Raji (cell line): ENCODE measurements around the gene KLHL22.

Source experiments
- POLR2A ChIP-seq: IDR thresholded peaks from 2 replicates; pipeline ENCODE4 v1.6.1; 2011; ENCODE audit warnings: low read depth, low read length, control low read depth; ENCODE audit not compliant: insufficient read depth

KLHL22 gene

GRCh38 chr22:20427104-20427944 lies 68.3 kb downstream of the KLHL22 start:
- TF ChIP-seq POLR2A, result no peak

- TF ChIP-seq POLR2A, result no peak
These were observed 69.4 kb downstream of the KLHL22 start for GRCh38 chr22:20426259-20426615.

- no peak for TF ChIP-seq POLR2A
These were observed 69.9 kb downstream of the KLHL22 start for GRCh38 chr22:20425566-20426258.

GRCh38 chr22:20424932-20425565 lies 70.5 kb downstream of the KLHL22 start:
- no peak for TF ChIP-seq POLR2A

GRCh38 chr22:20424568-20424931 lies 71.0 kb downstream of the KLHL22 start:
- TF ChIP-seq POLR2A, result no peak

- no peak for TF ChIP-seq POLR2A
These were observed 71.6 kb downstream of the KLHL22 start for GRCh38 chr22:20423906-20424551.

- no peak for TF ChIP-seq POLR2A
These were observed 72.3 kb downstream of the KLHL22 start for GRCh38 chr22:20423008-20423905.

GRCh38 chr22:20422271-20423007 lies 73.2 kb downstream of the KLHL22 start:
- no peak for TF ChIP-seq POLR2A

GRCh38 chr22:20421507-20421874 lies 74.1 kb downstream of the KLHL22 start:
- no peak for TF ChIP-seq POLR2A

GRCh38 chr22:20420157-20420842 lies 75.3 kb downstream of the KLHL22 start:
- no peak for TF ChIP-seq POLR2A

- no peak for TF ChIP-seq POLR2A
These were observed 76.0 kb downstream of the KLHL22 start for GRCh38 chr22:20419664-20419951.

GRCh38 chr22:20418211-20418788 lies 77.3 kb downstream of the KLHL22 start:
- TF ChIP-seq POLR2A, result no peak

- no peak for TF ChIP-seq POLR2A
These were observed 81.1 kb downstream of the KLHL22 start for GRCh38 chr22:20414450-20414849.
